Measurements from ENCODE around the gene DAB2.

GRCh38 chr5:39328731-39329130 lies 96.0 kb downstream of the DAB2 start:
- TF ChIP-seq CTCF (IDR thresholded peaks at IDR 0.05) (no peak), POLR2A (IDR thresholded peaks at IDR 0.05) (no peak), POLR2AphosphoS5 (IDR thresholded peaks at IDR 0.05) (no peak)
